Activated B cell treated with CpG ODN at 0.5 μM for 24 hours (primary cell): ENCODE measurements around the gene CDH12. TPM values are rescaled to one million over a fixed set of nuclear protein-coding genes. Genes with fewer than 3 reads are reported as not detected.
"Not testable (repeated sequence)": the region's sequence is repeated elsewhere in the genome, so short reads cannot be mapped to it uniquely, and the experiment has no call there.

Source experiments
- ATAC-seq: fragments of 200-7000 bp; cut with Tn5 transposase; one replicate; pipeline ENCODE4 v1.10.0; 2021; ENCODE audit warnings: low read depth, mild to moderate bottlenecking, moderate library complexity
- CTCF ChIA-PET: fragments of 350-600 bp; sonication (Branson Sonifier 250); formaldehyde crosslinking; loops from one replicate; lab custom pipeline; 2021; ENCODE audit warnings: antibody characterized with exemption; lab: Charles Lee
- POLR2A ChIA-PET: fragments of 350-600 bp; sonication (Branson Sonifier 250); formaldehyde crosslinking; loops from one replicate; lab custom pipeline; 2021; ENCODE audit warnings: antibody characterized with exemption; lab: Charles Lee
- DNase-seq: peaks from one replicate; pipeline ENCODE4 v3.0.0; 2022
- H3K27ac Mint-ChIP-seq: one replicate; pipeline ENCODE4 v1.8.0; 2020; ENCODE audit warnings: mixed read lengths
- H3K27me3 Mint-ChIP-seq: one replicate; pipeline ENCODE4 v1.8.0; 2021; ENCODE audit warnings: mixed read lengths
- H3K36me3 Mint-ChIP-seq: one replicate; pipeline ENCODE4 v1.8.0; 2021; ENCODE audit warnings: low read depth, mixed read lengths
- H3K4me1 Mint-ChIP-seq: one replicate; pipeline ENCODE4 v1.8.0; 2021; ENCODE audit warnings: mixed read lengths
- H3K4me3 Mint-ChIP-seq: one replicate; pipeline ENCODE4 v1.8.0; 2020; ENCODE audit warnings: mild to moderate bottlenecking, mixed read lengths
- H3K9me3 Mint-ChIP-seq: one replicate; pipeline ENCODE4 v1.8.0; 2020; ENCODE audit warnings: mixed read lengths
- intact Hi-C: fragments of 100-400 bp; cut with micrococcal nuclease; formaldehyde crosslinking; loops from one replicate; pipeline ENCODE4 v1.15.1; 2024
- total RNA-seq: library from RNA; stranded (reverse); gene quantifications from 2 replicates; pipeline ENCODE4 v1.2.3, GENCODE V29; 2022
- TF ChIP-seq, protein P1 (sequence below): fragments of 200-600 bp; IDR thresholded peaks from one replicate; pipeline ENCODE4 v1.8.0; 2022; ENCODE audit warnings: antibody characterized with exemption, mild to moderate bottlenecking

Gene CDH12
- total RNA-seq, 1 donor from 2014 or later: not detected

DNA sequence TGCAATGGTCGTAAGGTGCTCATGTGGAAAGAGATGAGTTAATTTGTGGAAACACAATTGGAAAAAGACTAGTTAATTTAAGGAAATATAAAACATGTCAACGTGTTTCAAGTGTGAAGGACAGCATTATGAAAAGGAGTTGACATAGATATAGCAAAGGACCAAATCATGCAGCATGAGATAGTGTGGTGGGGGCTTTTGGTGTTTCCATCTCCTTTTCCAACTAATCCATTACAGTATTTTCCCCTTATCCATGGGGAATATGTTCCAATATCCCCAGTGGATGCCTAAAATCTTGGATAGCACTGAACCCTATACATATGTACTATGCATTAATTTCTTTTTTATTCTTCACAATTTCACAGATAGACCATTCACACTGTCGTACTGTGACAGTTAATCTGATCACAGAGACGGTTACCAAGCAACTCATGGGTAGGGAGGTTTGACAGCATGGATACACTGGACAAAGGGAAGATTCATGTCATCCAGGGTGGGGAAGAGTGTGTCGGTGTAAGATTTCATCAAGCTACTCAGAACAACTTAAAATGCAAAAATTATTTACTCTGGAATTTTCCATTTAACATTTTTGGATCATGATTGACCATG, 238.6 kb downstream of the CDH12 start:
- H3K4me1 Mint-ChIP-seq: no peaks in the 10 kb centered on the region
- H3K9me3 Mint-ChIP-seq: peaks cover 2% of the 10 kb centered on the region
- H3K36me3 Mint-ChIP-seq: no peaks in the 10 kb centered on the region
- H3K4me3 Mint-ChIP-seq: no peak overlapping the region
- no peak for ATAC-seq
- intact Hi-C loops: no loop called here
- ChIA-PET CTCF (no interaction called here), POLR2A (no interaction called here)
- no peak overlapping the region for H3K27ac Mint-ChIP-seq
- TF ChIP-seq, protein P1, sequence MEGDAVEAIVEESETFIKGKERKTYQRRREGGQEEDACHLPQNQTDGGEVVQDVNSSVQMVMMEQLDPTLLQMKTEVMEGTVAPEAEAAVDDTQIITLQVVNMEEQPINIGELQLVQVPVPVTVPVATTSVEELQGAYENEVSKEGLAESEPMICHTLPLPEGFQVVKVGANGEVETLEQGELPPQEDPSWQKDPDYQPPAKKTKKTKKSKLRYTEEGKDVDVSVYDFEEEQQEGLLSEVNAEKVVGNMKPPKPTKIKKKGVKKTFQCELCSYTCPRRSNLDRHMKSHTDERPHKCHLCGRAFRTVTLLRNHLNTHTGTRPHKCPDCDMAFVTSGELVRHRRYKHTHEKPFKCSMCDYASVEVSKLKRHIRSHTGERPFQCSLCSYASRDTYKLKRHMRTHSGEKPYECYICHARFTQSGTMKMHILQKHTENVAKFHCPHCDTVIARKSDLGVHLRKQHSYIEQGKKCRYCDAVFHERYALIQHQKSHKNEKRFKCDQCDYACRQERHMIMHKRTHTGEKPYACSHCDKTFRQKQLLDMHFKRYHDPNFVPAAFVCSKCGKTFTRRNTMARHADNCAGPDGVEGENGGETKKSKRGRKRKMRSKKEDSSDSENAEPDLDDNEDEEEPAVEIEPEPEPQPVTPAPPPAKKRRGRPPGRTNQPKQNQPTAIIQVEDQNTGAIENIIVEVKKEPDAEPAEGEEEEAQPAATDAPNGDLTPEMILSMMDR: no peak
- no peak for DNase-seq
- no peaks in the 10 kb centered on the region for H3K27me3 Mint-ChIP-seq

DNA sequence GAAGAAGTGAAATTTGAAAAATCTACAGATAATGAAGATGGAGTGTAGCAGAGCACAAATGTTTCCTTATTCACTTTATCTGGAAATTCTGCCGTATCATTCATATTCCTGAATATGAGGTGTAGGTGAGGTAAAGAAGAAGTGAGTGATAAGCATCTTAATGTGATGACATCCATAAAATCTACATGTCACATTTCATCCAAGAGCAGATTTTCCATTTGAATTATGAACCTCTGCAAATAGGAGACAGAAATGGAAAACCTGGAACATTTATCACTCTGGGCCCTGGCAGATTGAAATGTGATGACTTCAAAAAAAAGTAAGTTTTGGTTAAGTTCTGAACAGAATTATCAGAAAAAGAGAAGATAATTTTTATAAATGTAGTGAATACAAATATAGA, 240.2 kb downstream of the CDH12 start:
- Mint-ChIP-seq H3K27me3 (no peaks in the 10 kb centered on the region), H3K4me3 (no peak overlapping the region), H3K9me3 (peaks cover 2% of the 10 kb centered on the region), H3K27ac (no peak overlapping the region), H3K4me1 (no peaks in the 10 kb centered on the region), H3K36me3 (no peaks in the 10 kb centered on the region)
- intact Hi-C loops: no loop called here
- POLR2A ChIA-PET: no interaction called here
- ATAC-seq (no peak), DNase-seq (no peak)
- CTCF ChIA-PET: no interaction called here
- TF ChIP-seq, protein P1: no peak

DNA sequence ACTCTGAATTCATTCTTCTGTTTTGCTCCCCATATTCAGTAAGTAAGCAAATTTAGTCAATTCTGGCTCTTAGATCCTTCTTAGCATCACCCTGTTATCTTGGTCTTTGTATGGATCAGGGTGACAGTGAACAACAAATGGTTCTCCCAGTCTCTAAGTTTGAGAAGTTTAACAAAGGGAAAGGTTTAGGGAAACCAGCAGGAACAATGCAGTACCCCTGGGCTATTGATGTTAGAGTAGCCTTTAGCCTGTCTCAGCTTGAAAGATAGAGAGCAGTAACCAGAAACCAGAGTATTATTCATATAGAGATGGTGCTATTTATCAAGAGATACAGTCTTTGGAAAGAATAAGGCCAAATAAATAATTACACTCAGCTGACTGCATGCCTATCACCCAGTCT, 241.8 kb downstream of the CDH12 start:
- Mint-ChIP-seq H3K27me3 (no peaks in the 10 kb centered on the region), H3K4me1 (no peaks in the 10 kb centered on the region), H3K9me3 (peaks cover 8% of the 10 kb centered on the region), H3K36me3 (no peaks in the 10 kb centered on the region), H3K4me3 (no peak overlapping the region), H3K27ac (no peak overlapping the region)
- DNase-seq: no peak
- ChIA-PET CTCF (no interaction called here), POLR2A (no interaction called here)
- ATAC-seq: no peak
- intact Hi-C loops: no loop called here
- TF ChIP-seq, protein P1: no peak

DNA sequence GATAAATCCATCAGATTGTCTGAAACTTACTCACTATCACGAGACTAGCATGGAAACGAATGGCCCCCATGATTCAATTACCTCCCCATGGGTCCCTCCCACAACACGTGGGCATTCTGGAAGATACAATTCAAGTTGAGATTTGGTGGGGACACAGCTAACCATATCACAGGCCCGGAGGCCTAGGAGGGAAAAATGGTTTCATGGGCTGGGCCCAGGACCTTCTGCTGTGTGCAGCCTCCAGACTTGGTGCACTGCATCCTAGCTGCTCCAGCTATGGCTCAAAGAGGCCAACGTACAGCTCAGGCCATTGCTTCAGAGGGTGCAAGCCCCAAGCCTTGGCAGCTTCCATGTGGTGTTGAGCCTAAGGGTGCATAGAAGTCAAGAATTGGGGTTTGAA, 245.6 kb downstream of the CDH12 start:
- CTCF ChIA-PET, ATAC-seq, H3K27me3 Mint-ChIP-seq, H3K9me3 Mint-ChIP-seq, DNase-seq, H3K36me3 Mint-ChIP-seq, H3K4me1 Mint-ChIP-seq, H3K27ac Mint-ChIP-seq, POLR2A ChIA-PET, H3K4me3 Mint-ChIP-seq, intact Hi-C loops: not testable (repeated sequence)

DNA sequence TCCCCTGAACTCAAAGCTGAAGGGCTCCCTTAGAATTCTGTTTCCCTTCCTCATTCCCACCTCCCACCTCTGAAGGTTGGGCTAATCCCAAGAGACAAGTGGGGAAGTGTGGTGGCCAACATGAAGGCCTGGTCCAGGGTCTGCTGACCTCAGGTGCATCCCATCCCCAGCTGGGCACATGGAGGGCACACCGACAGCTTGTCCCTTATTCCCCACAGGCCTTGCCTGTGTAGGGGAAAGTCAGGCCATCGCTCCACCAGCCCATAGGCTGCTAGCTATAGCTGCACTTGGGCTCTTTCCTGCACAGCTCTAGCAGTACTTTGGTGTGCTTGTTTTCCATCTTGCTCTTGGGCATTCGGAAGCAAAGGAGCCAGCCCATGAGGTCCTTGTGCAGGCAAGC, 247.7 kb downstream of the CDH12 start:
- TF ChIP-seq, protein P1: no peak
- H3K4me3 Mint-ChIP-seq: no peak overlapping the region
- H3K36me3 Mint-ChIP-seq: no peaks in the 10 kb centered on the region
- CTCF ChIA-PET: no interaction called here
- intact Hi-C loops: no loop called here
- peaks cover 9% of the 10 kb centered on the region for H3K9me3 Mint-ChIP-seq
- ATAC-seq (no peak), DNase-seq (no peak)
- H3K27ac Mint-ChIP-seq: no peak overlapping the region
- POLR2A ChIA-PET: no interaction called here
- H3K4me1 Mint-ChIP-seq: no peaks in the 10 kb centered on the region
- no peaks in the 10 kb centered on the region for H3K27me3 Mint-ChIP-seq

DNA sequence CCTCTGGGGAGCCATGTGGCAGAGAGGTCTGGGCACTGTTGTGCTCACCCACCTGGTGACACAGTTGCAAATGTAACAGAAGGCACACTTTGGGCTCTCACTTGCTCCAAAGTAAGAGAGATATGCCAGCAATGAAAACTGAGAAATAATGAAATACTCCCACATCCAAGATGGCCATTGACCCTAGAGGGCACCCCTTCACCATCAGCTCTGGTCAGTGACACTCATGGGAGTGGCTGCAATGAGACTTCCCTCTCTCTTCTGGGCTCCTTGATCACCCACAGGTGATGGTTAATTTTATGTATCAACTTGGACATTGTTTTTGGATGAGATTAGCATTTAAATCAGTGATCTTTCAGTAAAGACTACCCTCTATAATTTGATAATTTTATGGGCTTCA, 248.4 kb downstream of the CDH12 start:
- TF ChIP-seq, protein P1: no peak
- Mint-ChIP-seq H3K9me3 (peaks cover 9% of the 10 kb centered on the region), H3K27me3 (no peaks in the 10 kb centered on the region), H3K27ac (no peak overlapping the region), H3K4me1 (no peaks in the 10 kb centered on the region), H3K36me3 (no peaks in the 10 kb centered on the region), H3K4me3 (no peak overlapping the region)
- intact Hi-C loops: no loop called here
- ChIA-PET CTCF (no interaction called here), POLR2A (no interaction called here)
- ATAC-seq (no peak), DNase-seq (no peak)
